Liver (tissue), 9 donors: ENCODE data around the gene BRCA1. TPM values are rescaled to one million over a fixed set of nuclear protein-coding genes. Genes with fewer than 3 reads are reported as not detected.

Experiments
- DNase-seq: peaks from one replicate; pipeline ENCODE4 v3.0.0-alpha.2; 2017; ENCODE audit warnings: low spot score
- H3K27ac ChIP-seq, 2 donors: one replicate each; pipeline ENCODE4 v1.7.0; 2013; ENCODE audit warnings: inconsistent platforms in 2 of 2, low read length in 2 of 2, control low read depth in 1 of 2, low read depth in 1 of 2, mild to moderate bottlenecking in 1 of 2
- H3K27me3 ChIP-seq, 4 donors: one replicate each; pipeline versions ENCODE4 v1.6.1 to v1.7.0; 2013; ENCODE audit warnings: low read length in 3 of 4, inconsistent platforms in 1 of 4, mild to moderate bottlenecking in 1 of 4, moderate library complexity in 1 of 4; ENCODE audit not compliant: control insufficient read depth in 4 of 4, insufficient read depth in 4 of 4
- H3K36me3 ChIP-seq, 4 donors: one replicate each; pipeline versions ENCODE4 v1.6.1 to v1.7.0; 2013; ENCODE audit warnings: low read length in 3 of 4, mild to moderate bottlenecking in 3 of 4, low read depth in 1 of 4, moderate library complexity in 1 of 4; ENCODE audit not compliant: control insufficient read depth in 4 of 4, insufficient read depth in 3 of 4
- H3K4me1 ChIP-seq, 4 donors: one replicate each; pipeline versions ENCODE4 v1.6.1 to v1.7.0; 2013; ENCODE audit warnings: low read length in 3 of 4, mild to moderate bottlenecking in 3 of 4, moderate library complexity in 1 of 4; ENCODE audit not compliant: control insufficient read depth in 4 of 4, insufficient read depth in 4 of 4
- H3K4me3 ChIP-seq, 3 donors: one replicate each; pipeline versions ENCODE4 v1.6.1 to v1.7.0; 2013; ENCODE audit warnings: low read length in 3 of 3, control low read depth in 1 of 3, low read depth in 1 of 3, mild to moderate bottlenecking in 1 of 3
- H3K9ac ChIP-seq, 2 donors: one replicate each; pipeline ENCODE4 v1.7.0; 2013; ENCODE audit warnings: low read length in 2 of 2, mild to moderate bottlenecking in 2 of 2, moderate library complexity in 2 of 2, control low read depth in 1 of 2, low read depth in 1 of 2
- H3K9me3 ChIP-seq, 4 donors: one replicate each; pipeline versions ENCODE4 v1.6.1 to v1.7.0; 2013; ENCODE audit warnings: low read length in 3 of 4; ENCODE audit not compliant: control insufficient read depth in 4 of 4
- CTCF ChIP-seq: fragments of 150-350 bp; IDR thresholded peaks from 2 replicates; pipeline ENCODE4 v1.5.1; 2017; ENCODE audit warnings: improper control_type of control experiment, low read depth, low read length; ENCODE audit not compliant: missing input control
- HNF4A ChIP-seq, 2 donors: conservative IDR thresholded peaks; 2 replicates each; pipeline ENCODE4 v1.6.1; 2016; ENCODE audit warnings: antibody characterized with exemption in 2 of 2, mild to moderate bottlenecking in 2 of 2
- JUND ChIP-seq, 2 donors: IDR thresholded peaks; 2 replicates each; pipeline ENCODE4 v1.6.1; 2016; ENCODE audit warnings: antibody characterized with exemption in 2 of 2
- NR2F2 ChIP-seq: IDR thresholded peaks from 2 replicates; pipeline ENCODE4 v1.6.1; 2016; ENCODE audit warnings: antibody characterized with exemption
- RAD21 ChIP-seq, 2 donors: IDR thresholded peaks; 2 replicates each; pipeline ENCODE4 v1.6.1; 2016; ENCODE audit warnings: antibody characterized with exemption in 2 of 2, mild to moderate bottlenecking in 2 of 2
- REST ChIP-seq: IDR thresholded peaks from 2 replicates; pipeline ENCODE4 v1.6.1; 2016; ENCODE audit warnings: antibody characterized with exemption, mild to moderate bottlenecking
- RXRA ChIP-seq, 2 donors: IDR thresholded peaks; 2 replicates each; pipeline ENCODE4 v1.6.1; 2017 to 2018; ENCODE audit warnings: antibody characterized with exemption in 2 of 2, mild to moderate bottlenecking in 1 of 2
- YY1 ChIP-seq: IDR thresholded peaks from 2 replicates; pipeline ENCODE4 v1.6.1; 2016; ENCODE audit warnings: antibody characterized with exemption, mild to moderate bottlenecking
- ZBTB33 ChIP-seq: IDR thresholded peaks from 2 replicates; pipeline ENCODE4 v1.6.1; 2016; ENCODE audit warnings: antibody characterized with exemption
- WGBS: extraction: QIAGEN DNeasy Blood & Tissue Kit; methylation state at CpG from one replicate; pipeline ENCODE4 v1.1.7; 2013; 5-methylcytosine and 5-hydroxymethylcytosine counted together
- polyA plus RNA-seq, 2 donors: library from polyadenylated mRNA; stranded (reverse) in 1 of 2; unstranded in 1 of 2; fragments of 200-250 nt in 1 of 2; fragments of >200 nt in 1 of 2; fragmentation: Nextera tagmentation in 1 of 2; extraction: Ambion mirVana in 1 of 2; gene quantifications; one replicate each; pipeline versions ENCODE4 v1.2.1 to v1.2.3, GENCODE V29; 2013 to 2015
- total RNA-seq, 2 donors: library from RNA; depleted of rRNA; stranded (reverse); fragments of >200 nt; gene quantifications; one replicate each; pipeline ENCODE4 v1.2.3, GENCODE V29; 2014
- donor health status: healthy.
- donor health status: healthy.
- donor health status: healthy.
- donor health status: healthy.
- donor health status: healthy.

Gene BRCA1
- total and polyA plus RNA-seq, 4 donors = 1.5 to 18.6 (median 12.8) TPM

GRCh38 chr17:43027091-43028032 lies 97.8 kb downstream of the BRCA1 start:
- DNase-seq = no peak

More at GRCh38 chr17:43027091-43028032, 97.8 kb downstream of the BRCA1 start:
- H3K4me3 ChIP-seq = no peak overlapping the region
- TF ChIP-seq REST = no peak
- no peak for TF ChIP-seq RXRA (IDR thresholded peaks at IDR 0.05)
- TF ChIP-seq ZBTB33 = no peak
- TF ChIP-seq HNF4A (conservative IDR thresholded peaks at IDR 0.05) = no peak
- TF ChIP-seq RAD21 (IDR thresholded peaks at IDR 0.05) = no peak
- no peak for TF ChIP-seq CTCF
- no peak for TF ChIP-seq NR2F2
- TF ChIP-seq YY1 = no peak
- no peak for TF ChIP-seq JUND (IDR thresholded peaks at IDR 0.05)
- no peak overlapping the region for H3K27ac ChIP-seq
- 86% methylated on average over 9 of the region's 9 CpGs for WGBS
- H3K36me3 ChIP-seq = no peaks in the 10 kb centered on the region
- no peaks in the 10 kb centered on the region for H3K9me3 ChIP-seq
- H3K27me3 ChIP-seq = no peaks in the 10 kb centered on the region
- H3K4me1 ChIP-seq = peaks cover 5 to 26% (median 13%) of the 10 kb centered on the region in 4 donors
- no peak overlapping the region for H3K9ac ChIP-seq
